Activated CD4-positive, alpha-beta T cell treated with anti-CD3 and anti-CD28 coated beads, Interleukin-2, amount 50 U/mL, for 16 hours (primary cell): ENCODE results near the gene KIF19.

ENCODE experiments used
- DNase-seq: peaks from one replicate; pipeline ENCODE4 v3.0.0-alpha.2; 2020

KIF19 gene

DNA sequence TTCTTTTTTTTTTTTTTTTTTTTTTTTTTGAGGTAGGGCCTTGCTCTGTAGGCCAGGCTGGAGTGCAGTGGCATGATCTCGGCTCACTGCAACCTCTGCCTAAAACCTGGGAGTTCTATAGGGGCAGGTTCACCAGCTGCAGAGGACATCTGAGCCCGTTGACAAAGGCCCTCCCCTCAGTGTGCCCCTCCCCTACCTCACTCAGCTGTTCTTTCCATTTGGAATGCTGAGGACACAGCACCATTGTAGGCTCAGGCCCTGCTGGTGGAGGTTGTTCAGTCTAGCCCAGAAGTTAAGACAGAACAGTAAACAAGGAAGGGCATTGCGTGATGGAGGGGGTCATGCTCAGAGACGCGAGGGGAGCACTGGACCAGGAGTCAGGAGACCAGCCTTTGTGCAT is 21.8 kb upstream of the KIF19 start:
- DNase-seq, result no peak

DNA sequence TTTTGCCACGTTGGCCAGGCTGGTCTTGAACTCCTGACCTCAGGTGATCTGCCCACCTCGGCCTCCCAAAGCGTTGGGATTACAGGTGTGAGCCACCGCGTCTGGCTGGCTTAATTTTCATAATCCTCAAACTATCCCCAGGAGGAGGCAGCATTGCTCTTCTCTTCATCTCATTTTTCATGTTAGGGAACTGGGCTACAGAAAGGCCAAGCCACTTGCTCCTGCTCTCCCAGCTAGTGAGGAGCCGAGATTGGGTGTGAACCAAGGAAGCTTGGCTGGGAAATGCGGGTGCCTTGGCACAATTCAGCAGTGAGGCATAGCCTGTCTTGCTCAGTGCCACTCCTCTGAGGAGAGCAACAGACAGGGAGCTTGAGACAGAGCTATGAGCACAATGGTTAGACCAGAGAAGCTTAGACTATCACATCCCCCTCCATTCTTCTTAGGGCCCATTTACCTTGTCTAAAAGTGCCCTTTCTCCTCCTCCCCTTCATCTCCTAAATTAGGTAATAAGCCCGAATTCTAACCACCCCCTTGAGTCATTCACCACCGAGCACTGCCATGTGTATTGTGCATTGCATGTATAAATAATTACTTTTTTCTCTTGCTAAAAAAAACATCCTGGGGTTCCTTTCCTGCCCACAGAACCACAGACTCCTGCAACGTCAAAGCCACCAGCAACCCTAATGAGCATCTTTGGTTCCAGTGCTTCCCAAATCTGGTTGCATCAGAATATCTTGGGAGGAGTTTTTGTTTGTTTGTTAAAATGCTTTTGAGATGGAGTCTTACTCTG is 20.0 kb upstream of the KIF19 start:
- peak; percentile 16 for DNase-seq

DNA sequence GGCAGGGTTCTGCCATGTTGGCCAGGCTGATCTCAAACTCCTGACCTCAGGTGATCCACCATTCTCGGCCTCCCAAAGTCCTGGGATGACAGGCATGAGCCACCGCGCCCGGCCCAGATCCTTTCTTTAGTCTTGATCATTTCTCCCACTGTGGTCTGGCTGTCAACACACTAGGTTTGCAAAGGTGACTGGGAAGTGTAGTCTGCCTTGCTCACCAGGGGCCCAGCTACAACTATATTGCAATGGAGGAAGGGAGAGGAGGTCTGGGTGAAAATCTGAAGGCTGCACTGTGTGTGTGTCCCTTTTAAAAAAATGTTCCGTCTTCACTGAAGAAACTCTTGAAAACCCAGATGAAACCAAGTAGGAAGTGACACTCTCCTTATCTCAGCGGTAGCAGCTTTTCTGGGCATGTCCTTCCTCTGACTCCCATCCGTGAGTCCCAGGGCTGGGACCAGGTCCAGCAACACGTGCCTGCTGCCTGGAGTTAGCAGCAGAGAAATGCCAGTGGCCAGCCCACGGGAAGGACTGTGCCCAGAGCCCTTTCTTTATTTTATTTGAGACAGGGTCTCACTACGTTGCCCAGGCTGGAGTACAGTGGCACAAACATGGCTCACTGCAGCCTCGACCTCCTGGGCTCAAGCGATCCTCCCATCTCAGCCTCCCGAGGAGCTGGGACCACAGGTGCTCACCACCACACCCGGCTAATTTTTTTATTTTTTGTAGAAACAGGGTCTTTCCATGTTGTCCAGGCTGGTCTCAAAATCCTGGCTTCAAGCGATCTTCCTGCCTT is 17.8 kb upstream of the KIF19 start:
- DNase-seq, result no peak

DNA sequence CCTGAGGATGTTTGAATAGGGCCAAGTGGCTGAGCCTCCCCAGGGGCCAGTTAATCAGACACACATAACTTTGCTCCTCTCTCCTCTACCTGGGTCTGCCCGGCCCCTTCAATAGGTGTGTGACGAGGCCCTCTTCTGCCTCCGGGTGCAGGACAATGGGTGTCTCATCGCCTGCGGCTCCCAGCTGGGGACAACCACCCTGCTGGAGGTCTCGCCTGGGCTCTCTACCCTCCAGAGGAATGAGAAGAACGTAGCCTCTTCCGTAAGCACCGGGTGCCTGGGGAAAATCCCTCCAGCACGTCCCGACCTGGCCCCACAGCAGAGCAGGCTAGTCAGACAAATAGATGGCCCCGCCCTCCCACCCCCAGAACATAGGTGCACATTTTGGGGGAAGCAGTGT is 16.1 kb upstream of the KIF19 start:
- DNase-seq, result no peak

DNA sequence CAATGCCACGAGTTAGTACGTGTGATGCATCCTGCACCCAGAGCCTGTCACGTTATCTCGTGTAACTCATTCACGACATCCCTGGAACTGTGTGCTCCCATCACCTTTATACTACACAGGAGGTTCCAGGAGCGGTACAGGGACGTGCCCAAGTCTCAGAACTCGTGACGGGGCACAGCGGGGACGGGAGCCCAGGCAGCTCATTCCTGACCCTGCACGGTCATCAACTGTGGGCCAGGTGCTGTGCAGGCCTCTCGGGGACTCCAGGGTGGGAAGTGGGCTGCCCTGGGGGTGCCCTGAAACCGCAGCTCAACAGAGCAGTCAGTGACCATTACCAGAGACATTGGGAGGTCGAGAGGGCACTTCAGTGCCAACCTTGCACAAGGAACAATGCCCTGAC is 11.1 kb upstream of the KIF19 start:
- no peak for DNase-seq

DNA sequence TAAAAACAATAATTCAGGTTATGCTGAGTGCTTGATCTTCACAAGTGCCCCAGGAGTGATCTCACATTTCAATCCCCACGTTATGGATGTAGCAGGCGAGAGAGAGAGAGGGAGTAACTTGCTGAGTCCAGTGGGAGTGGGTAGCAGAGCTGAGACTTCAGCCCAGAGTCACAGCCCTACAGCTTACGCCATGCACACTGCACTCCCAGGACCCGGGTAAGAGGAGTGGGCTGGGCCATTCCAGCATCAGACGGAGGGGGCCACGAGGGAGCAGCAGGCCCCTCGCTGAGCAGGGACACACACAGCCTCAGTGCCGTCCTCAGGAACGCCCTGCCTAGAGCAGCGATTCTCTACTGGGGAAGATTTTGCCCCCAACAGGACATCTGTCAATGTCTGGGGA is 9.8 kb upstream of the KIF19 start:
- no peak for DNase-seq

DNA sequence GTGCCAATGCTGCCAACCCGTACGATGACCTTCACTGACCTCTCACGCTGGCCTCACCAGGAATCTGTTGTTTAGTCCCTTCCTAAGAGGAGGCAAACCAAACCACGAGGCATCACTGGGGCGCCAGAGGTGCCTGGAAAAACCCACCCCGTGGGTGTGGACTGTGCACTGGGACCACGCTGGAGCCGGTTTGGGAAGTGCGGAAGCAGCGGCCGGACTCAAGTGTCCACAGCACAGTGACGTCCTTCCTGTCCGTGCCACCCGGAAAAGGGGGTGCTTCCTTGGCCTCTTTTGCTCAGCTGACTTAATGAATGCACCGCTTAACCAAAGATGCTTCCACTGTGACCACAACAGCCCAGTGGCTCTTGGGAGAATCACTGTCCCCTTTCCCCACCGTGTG is 9.0 kb upstream of the KIF19 start:
- no peak for DNase-seq

DNA sequence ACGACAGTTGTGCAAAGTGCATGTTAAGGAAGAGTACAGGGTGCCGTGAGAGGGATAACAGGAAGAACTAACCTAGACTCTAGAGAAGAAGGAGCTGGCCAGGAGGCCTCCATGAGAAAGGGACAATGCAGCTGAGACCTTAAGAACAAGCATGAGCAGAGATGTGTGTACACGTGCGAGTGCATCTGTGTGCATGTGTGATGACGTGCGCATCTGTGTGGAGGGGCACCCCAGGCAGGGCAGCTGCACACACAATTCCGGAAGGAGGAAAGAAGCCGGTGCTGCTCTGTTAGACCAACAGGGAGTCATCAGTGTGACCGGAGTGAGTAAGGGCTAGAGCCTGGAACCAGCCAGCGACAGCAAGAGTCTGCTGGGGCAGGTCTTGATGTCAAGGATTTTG is 7.6 kb upstream of the KIF19 start:
- no peak for DNase-seq

DNA sequence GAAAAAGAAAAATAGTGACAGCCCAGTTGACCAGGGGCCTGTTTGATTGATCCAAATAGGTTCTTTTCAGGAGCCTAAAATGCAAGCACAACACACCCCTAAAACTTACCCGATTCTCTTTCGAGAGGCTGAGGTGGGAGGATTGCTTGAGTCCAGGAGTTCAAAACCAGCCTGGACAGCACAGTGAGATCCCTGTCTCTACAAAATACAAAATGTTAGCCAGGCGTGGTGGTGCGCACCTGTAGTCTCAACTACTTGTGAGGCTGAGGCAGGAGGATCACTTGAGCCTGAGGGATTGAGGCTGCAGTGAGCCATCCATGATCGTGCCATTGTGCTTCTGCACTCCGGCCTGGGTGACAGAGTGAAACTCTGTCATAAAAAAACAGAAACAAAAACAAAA is 1.5 kb upstream of the KIF19 start:
- DNase-seq, result no peak

DNA sequence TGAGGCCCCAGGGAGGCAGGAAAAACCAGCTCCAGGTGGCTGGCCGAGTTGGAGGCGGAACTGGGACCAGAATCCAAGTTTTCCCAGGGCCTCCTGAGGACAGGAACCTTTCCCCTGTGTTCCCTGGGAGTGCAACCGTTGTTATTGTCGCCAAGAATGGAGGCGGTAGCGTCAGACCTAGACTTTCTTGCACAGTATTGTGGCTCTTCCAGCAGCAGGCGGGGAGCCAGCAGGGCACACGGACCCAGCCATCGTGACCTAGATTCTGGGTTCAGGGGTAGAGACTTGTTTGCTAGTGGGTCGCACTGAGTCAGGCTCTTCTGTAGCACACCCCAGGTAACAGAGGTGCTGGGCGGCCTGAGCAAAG is 667 bp upstream of the KIF19 start:
- DNase-seq, result no peak

DNA sequence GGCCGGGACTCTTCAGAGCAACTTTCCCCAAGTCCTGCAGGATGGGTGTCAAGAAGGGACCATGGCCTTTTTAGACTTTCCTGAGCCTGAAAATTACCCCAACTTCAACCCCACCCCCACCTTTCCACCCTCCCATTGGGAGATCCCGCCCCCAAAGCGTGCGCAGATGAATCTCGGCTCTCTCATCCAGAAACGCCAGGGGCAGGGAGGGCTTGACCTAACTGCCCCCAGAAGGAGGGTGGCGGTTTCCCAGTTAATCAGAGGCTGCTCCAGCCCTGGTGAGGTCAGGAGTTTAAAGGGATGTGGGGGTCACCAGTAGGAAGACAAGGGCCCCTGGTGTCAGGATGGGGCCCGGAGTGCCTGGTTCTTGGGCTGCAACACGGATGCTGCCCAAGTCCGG is 480 bp downstream of the KIF19 start:
- DNase-seq, result no peak

DNA sequence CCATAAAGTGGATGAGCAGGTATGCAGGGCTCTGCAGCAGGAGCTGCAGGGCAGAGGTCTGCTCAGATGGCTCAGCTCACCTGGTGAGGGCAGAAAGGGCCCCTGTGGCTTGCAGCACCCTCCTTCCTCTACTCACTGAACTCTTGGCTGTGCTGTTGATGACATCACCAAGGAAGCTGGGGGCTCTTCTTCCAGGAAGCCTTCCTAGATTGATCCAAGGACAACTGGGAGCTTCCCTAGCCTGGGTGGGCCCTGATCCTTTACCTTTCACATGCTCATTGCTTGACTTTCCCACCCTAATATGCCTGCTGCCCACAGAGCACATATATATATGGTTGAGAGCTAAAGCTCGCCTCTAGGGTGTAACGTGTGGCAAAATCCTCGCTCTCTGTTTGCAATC is 2.5 kb downstream of the KIF19 start:
- DNase-seq, result no peak

DNA sequence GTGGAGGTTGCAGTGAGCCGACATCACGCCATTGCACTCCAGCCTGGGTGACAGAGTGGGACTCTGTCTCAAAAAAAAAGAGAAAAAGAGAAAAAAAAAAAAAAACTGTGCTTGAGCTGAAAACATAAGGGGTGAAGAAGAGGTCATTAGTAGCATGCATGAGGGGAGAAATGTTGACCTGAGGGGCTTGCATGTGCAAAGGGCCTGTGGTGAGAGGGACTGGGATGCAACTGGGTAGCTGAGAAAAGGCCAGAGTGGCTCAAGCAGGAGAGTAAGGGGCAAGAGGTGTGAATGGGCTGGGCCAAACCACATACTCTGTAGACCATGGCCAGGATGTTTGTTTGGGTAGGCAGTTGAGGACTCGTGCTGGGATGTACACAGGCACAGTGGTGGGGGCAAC is 3.4 kb downstream of the KIF19 start:
- no peak for DNase-seq

DNA sequence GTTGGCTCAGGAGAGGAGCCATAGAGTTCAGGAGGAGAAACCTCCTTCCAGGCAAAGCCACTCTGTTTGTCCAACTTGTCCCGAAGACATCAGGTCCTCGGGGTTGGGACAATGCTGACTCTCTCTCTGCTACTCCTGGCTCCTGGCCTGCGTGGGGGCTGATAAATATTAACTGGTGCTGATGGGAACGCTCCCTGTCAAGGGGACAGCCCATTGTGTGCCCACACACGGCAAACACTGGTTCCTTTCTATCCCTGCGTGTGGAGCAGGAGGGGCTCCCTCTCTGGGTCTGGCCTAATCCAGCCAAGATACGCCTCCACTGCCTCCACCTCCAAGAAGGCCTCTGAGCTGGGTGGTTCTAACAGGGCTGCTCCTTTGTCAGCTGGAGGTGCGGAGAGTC is 4.4 kb downstream of the KIF19 start:
- DNase-seq, result no peak

DNA sequence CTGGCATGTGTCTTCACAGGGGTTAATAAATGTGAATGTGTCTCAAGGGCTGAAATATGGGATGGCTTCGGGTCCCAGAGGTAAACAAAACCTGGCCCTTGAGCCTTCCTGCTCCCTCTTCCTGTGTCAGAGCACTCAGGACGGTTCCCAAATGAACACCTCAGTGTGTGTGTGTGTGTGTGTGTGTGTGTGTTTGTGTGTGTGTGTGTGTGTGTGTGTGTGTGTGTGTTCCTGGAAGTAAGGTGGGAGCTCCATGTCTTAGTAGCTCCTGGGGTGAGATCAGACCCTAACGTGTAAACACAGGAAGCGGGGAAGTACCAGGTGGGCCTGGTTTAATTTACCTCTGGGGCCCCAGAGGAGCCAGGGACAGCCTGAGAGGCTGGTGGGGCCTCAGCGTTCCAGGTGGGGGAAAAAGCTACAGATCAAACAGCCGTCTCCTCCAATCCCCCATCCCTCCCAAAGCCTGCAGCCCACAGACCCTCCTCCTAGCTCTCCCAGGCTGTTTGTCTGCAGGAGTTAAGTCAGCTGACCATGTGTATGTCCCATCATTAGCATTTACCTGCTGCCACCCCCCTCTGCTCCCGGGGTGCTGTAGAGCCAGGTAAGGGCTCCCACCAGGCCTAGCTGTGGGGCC is 6.1 kb downstream of the KIF19 start:
- no peak for DNase-seq

DNA sequence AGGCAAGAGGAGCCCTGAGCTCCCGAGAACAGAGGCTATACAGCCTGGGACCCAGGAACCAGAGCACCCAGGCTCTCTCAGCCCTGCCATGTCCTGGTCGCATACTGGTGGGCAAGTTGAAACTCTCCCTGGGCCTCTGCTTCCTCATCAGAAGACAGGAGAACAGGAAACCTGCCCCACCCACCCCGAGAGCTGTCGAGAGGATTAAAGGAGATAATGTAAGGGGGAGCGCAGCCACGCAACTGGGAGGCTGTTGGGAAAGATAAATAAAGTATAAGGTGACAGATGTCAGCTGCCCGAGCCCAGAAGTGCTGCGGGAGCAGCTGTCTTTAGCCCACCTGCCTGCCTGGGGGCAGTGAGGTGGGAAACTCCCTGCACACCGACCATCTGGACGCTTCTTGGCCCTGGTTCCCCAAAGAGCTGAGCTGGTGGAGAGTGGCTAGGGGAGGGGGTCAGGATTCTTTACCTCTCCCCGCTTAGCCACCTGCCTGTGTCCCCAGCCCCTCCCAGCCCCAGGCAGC is 6.8 kb downstream of the KIF19 start:
- DNase-seq, result no peak

DNA sequence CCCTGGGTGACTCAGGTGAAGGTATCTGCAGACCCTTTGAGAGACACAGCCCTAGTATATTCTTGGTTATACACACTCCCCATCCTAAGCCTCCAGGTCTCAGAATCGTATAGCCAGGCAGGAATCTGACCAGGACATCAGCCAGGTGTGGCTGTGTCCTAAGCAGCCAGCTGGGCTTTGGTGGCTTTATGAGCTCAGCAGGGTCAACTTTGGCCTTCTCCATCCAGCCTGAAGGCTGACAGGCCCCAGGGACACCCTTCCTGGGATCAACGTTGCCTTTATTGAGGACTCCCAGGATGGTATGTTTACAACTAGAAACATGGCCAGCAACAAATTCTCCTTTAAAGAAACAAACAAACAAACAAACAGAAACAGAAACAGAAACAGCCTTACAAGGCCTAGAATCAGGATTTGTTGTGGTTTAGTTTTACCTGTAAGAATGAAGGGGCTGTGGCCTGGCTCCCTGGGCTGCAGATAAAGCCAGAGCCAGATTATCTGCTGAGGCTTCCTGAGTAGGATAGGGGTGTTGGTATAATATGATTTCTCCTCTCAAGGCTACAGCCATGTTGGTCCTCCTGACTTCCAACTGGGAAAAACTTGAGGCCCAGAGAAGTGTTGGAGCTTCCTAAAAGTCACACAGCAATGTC is 8.5 kb downstream of the KIF19 start:
- DNase-seq, result no peak

DNA sequence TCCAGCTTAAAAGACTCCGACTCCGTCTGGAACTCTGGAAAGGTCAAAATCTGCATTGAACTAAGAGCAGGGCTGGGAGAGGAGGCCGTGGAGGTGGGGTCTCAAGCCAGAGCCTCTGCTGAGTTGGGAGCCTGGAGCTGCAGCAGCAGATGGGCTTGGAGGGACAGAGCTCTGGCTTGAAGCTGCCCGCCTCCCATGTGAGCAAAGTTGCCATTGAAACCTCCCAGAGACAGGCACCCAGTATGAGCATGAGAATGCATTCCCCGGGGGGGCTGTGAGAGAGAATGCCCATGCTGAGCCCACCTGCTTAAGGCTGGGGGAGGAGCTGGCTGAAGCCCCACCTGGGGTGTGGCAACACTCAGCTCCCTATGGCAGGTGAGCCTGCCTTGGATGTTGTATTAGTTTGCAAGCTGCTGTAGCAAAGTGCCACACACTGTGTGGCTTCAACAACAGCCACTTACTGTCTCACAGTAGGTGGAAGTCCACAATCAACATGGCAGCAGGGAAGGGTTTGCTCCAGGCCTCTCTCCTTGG is 9.6 kb downstream of the KIF19 start:
- no peak for DNase-seq

DNA sequence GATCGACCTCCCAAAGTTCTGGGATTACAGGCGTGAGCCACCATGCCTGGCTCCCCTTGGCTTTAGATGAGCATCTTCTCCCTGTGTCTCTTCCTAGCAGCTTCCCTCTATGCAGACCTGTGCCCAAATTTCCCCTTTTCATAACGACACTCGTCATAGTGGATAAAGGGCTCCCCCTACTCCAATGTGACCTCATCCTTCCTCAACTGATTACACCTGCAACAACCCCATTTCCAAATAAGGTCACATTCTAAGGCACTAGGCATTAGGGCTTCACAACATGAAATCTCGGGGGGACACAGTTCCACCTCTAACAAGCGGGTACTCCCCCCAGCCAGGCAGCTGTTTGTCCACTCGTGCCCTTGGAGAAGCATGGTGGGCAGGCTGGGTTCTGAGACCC is 10.3 kb downstream of the KIF19 start:
- DNase-seq, result no peak

DNA sequence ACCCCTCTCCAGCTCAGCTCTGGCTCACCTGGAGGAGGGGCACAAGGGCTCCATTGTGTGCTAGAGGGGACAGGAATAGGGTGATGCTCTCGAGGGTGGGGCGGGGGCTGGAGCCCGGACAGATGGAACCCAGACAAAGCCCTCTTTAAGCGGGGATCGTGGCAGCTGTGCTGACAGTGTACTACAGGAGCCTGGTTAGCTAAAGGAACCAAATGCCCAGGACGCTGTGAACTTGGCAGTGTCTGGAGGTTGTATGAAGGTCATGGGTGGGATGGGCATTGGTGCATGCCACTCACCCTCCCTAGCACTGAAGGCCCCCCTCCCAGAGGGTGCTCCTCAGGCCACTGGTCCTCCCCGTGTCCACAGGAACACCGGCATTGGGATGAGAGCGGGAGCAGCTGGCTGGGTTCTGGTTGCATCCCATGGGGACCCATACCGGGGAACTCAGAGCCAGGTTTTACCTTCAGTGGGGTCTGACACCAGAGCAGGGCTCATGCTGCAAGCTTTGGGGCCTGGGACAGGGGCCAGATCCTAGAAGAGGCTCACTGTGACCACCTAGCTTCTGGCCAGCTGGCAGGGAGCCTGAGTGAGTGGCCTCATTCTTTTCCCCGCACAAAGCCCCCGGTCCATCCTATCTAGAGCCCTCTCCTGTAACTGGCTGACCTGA is 11.9 kb downstream of the KIF19 start:
- no peak for DNase-seq

DNA sequence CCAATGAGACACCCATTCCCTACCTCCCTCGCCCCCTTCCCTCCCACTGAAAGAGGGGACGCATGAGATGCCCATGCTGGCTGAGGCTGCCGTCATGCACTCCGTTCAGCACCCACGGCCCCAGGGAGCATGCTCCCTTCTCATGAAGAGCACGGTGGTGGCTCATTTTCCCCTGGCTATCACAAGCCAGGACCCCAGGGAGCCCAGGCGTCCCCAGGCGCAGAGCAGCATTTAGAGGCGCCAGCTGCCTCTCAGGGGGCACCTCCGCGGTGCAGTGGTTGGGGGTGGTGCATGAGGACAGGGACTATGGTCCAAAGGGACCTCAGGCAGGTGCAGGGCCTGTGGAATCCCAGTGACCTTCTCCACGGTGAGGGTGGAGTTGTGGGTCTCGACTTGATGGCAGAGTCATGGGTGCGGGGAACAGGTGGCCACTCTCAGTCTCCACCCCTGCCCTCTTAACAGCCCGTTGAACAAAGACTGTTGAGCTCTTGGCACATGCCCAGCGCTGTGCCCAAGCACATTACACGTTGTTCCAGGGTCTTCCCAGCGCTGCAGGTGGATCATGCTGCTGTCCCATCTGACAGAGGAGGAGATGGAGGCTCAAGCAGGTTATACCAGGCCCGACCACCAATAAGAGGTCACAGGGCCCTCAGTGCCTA is 13.6 kb downstream of the KIF19 start:
- DNase-seq, result no peak

DNA sequence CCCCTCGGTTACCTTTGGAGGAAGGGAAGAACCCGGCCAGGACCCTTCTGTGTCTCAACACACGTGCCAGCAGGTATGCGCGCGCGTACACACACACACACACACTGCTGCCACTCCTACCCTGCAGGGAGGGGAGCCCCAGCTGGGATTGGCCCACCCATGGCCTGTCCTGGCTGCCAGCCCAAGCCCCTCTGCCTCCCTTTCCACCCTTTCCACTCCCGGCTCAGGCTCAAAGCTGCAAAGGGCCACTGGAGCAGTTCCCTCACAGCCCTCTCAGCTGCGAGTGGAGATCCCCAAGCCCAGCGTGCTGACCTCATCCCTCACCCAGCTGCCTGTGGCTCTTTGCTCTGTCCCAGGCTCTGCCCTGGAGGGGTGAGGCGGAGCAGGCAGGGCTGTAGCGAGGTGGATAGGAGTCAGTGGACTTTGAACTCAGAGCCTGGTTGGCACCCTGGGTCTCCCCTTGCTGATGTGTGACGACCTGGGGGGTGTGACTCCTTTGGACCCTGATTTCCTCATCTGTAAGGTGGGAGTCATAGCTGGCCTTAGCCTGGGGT is 14.5 kb downstream of the KIF19 start:
- no peak for DNase-seq
